Measurements from ENCODE around the gene CDC42.

Gene CDC42

DNA sequence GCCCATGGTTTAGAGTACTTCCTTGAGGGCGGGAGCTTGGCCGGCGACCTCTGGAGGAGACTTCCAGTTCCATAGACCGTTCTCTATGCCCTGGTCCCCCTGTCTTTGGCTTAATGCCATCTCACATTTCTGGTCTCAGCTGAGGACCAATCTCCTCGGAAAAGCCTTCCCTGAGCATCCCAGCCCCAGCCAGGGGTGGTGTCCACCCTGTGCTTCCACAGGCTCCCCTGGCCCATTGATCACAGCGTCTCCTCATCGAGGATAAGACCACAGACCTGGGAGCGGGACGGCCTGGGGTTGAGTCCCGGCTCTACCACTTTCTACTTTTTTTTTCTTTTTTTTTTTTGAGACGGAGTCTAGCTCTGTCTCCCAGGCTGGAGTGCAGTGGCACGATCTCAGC lies 75.9 kb downstream of the CDC42 start:
- Histone ChIP-seq H3K27me3 (ENCODE audit: insufficient read depth, low read length) (no peaks in the 10 kb centered on the region), H3K4me1 (ENCODE audit: control insufficient read depth, insufficient read depth, low read length, unreplicated experiment) (peaks cover 6% of the 10 kb centered on the region), H3K79me2 (ENCODE audit: control insufficient read depth, insufficient read depth, low read length, unreplicated experiment) (no peaks in the 10 kb centered on the region), H3K27ac (ENCODE audit: low read depth, low read length) (no peak overlapping the region), H2AFZ (ENCODE audit: low read length, unreplicated experiment) (no peak overlapping the region), H3K4me3 (ENCODE audit: low read depth, low read length) (no peak overlapping the region), H3K36me3 (ENCODE audit: insufficient read depth, low read length) (no peaks in the 10 kb centered on the region)

DNA sequence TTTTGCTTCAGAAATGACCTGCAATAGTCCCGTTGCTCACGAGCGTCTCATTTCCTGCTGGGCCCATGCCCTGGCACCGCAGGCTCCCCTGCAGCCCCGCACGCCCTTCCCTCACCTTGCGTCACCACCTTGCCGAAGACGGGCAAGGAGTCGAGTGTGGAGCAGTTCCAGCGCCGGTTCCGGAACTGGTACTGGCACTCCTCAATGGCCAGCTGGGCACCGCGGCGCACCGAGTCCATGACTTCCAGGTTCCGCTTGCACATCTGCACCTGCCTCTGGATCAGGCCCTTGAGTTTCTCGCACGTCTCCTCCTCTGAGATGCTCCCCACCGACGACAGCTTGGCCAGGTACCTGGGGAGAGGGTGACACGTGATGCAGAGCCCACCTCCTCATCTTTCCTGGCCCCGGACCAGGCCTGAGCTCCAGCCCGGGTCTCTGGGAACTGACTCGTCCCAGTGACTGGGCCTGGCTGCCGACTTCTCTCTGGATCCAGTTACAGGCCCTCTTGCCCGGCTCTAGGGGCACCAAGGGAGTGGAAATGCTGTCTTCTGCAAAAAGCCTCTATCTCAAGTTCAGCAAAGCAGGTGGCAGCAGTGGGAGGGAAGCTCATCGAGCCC lies 77.1 kb downstream of the CDC42 start:
- no peaks in the 10 kb centered on the region for H3K36me3 ChIP-seq (ENCODE audit: insufficient read depth, low read length)
- H3K27ac ChIP-seq (ENCODE audit: low read depth, low read length): no peak overlapping the region
- H3K79me2 ChIP-seq (ENCODE audit: control insufficient read depth, insufficient read depth, low read length, unreplicated experiment): no peaks in the 10 kb centered on the region
- peaks cover 6% of the 10 kb centered on the region for H3K4me1 ChIP-seq (ENCODE audit: control insufficient read depth, insufficient read depth, low read length, unreplicated experiment)
- no peak overlapping the region for H3K4me3 ChIP-seq (ENCODE audit: low read depth, low read length)
- H2AFZ ChIP-seq (ENCODE audit: low read length, unreplicated experiment): no peak overlapping the region
- H3K27me3 ChIP-seq (ENCODE audit: insufficient read depth, low read length): no peaks in the 10 kb centered on the region

DNA sequence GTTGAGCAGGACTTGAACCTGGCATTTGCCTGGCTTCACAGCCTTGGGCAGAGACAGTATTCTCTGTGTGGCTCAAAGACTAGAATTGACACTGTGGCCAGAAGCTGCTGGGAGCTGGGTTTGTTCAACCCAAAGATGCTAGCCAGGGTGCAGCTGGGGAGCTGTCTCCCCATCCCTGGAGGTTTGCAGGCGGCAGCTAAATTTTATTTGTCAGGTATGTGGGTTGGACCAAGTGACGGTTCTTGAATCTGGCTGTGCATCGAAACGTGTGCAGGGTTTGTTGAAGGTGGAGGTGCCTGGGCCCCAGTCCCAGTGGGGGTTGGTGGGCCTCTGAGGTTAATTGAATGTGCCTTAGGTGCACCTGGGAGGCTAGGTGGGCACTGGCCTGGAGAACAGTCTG lies 78.6 kb downstream of the CDC42 start:
- peaks cover 6% of the 10 kb centered on the region for H3K4me1 ChIP-seq (ENCODE audit: control insufficient read depth, insufficient read depth, low read length, unreplicated experiment)
- no peaks in the 10 kb centered on the region for H3K79me2 ChIP-seq (ENCODE audit: control insufficient read depth, insufficient read depth, low read length, unreplicated experiment)
- no peaks in the 10 kb centered on the region for H3K36me3 ChIP-seq (ENCODE audit: insufficient read depth, low read length)
- no peaks in the 10 kb centered on the region for H3K27me3 ChIP-seq (ENCODE audit: insufficient read depth, low read length)
- H3K27ac ChIP-seq (ENCODE audit: low read depth, low read length): no peak overlapping the region
- H2AFZ ChIP-seq (ENCODE audit: low read length, unreplicated experiment): no peak overlapping the region
- no peak overlapping the region for H3K4me3 ChIP-seq (ENCODE audit: low read depth, low read length)

DNA sequence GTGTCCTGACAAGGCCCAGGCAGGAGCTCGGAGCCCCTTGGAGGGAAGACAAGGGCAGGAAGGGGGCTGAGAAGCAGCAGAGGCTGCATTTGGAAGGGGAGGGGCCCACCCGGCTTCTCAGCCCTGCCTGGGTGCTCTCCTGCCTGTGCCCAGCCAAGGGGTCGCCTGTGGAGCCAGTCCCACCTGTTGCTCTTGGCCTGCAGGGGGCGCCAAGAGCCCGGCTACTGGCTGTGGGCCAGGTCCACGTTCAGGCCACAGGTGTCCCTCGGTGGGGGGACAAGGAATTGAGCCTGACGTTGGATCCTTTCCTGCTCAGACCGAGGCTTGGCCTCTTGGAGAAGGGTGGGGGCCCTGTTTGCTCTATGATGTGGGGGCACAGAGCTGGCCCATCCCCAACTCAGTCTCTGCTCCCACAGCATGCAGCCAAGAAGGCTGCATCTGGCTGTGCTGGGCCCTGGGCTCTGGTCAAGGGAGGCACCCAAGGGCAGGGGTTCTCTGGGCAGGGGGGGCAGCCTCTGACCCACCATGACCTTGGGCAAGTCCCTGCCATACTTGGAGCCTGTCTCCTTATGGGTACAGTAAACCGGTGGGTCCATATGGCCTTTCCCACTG lies 79.5 kb downstream of the CDC42 start:
- Histone ChIP-seq H3K36me3 (ENCODE audit: insufficient read depth, low read length) (no peaks in the 10 kb centered on the region), H2AFZ (ENCODE audit: low read length, unreplicated experiment) (no peak overlapping the region), H3K27me3 (ENCODE audit: insufficient read depth, low read length) (no peaks in the 10 kb centered on the region), H3K79me2 (ENCODE audit: control insufficient read depth, insufficient read depth, low read length, unreplicated experiment) (no peaks in the 10 kb centered on the region), H3K4me1 (ENCODE audit: control insufficient read depth, insufficient read depth, low read length, unreplicated experiment) (peaks cover 7% of the 10 kb centered on the region), H3K27ac (ENCODE audit: low read depth, low read length) (no peak overlapping the region), H3K4me3 (ENCODE audit: low read depth, low read length) (no peak overlapping the region)

DNA sequence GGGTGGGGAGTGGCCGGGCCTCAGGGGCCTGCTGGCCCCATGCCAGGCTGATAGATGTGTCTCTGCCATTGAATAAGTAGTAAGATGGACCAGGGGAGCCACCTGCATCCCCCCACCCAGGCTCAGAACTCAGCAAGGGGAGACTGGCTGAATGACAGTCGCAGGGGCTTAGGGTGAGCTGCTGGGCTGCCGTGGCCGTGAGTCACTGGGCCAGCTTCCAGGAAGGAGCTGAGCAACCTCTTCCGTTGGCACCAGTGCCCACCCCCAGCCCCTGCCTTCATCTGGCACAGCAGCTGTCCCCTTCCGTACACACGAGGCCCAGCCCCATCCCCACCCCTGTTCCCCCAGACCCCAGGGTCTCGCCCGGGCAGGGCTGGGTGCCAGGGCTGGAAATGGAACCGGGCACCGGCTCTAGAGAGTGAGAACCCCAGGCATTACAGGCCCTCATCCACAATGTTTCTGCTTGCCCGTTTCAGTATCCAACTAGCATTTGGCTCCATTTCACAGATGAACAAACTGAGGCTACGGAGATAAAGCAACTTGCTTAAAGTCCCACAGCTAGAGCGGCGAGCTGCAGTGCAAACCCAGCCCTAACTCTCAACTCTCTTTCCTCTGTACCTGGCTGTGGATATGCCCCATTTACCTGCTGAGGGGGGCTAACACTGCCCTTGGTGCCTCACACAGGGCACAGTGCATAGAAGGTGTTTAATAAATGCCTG lies 80.2 kb downstream of the CDC42 start:
- H3K36me3 ChIP-seq (ENCODE audit: insufficient read depth, low read length): no peaks in the 10 kb centered on the region
- peaks cover 10% of the 10 kb centered on the region for H3K4me1 ChIP-seq (ENCODE audit: control insufficient read depth, insufficient read depth, low read length, unreplicated experiment)
- no peak overlapping the region for H2AFZ ChIP-seq (ENCODE audit: low read length, unreplicated experiment)
- no peak overlapping the region for H3K4me3 ChIP-seq (ENCODE audit: low read depth, low read length)
- no peak overlapping the region for H3K27ac ChIP-seq (ENCODE audit: low read depth, low read length)
- no peaks in the 10 kb centered on the region for H3K79me2 ChIP-seq (ENCODE audit: control insufficient read depth, insufficient read depth, low read length, unreplicated experiment)
- no peaks in the 10 kb centered on the region for H3K27me3 ChIP-seq (ENCODE audit: insufficient read depth, low read length)

DNA sequence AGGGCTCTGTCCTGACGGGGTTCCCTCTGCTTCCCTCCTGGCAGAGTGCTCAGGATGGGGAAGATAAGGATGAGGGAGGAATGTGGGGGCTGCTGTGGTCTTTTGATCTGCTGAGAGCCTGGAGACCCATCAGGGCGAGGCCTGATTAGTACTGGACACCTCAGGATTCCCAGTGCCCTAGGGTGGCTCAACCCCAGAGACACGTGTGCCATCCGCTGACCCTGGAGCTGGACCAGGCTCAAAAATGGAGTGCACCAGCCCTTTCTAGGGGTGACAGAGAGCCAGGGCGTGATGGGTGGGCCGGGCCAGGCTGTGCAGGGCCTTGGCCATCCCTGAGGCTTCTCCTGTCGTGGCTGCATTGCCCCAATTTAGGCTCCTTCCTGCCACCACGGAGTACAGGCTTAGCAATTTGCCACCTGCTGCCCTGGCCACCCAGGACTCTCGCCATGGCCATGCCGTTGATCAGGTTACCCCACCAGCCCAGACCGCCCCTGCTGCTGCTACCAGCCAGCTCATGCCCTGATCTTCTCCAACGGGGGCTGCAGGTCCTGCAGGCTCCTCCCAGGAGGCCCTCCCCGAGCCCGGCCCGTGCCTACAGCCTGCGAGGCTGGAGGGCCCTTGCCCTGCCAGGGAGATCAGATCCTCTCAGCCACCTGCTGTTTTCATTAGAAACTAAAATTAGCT lies 80.9 kb downstream of the CDC42 start:
- Histone ChIP-seq H3K4me3 (ENCODE audit: low read depth, low read length) (no peak overlapping the region), H3K27me3 (ENCODE audit: insufficient read depth, low read length) (no peaks in the 10 kb centered on the region), H3K4me1 (ENCODE audit: control insufficient read depth, insufficient read depth, low read length, unreplicated experiment) (peaks cover 10% of the 10 kb centered on the region), H3K79me2 (ENCODE audit: control insufficient read depth, insufficient read depth, low read length, unreplicated experiment) (no peaks in the 10 kb centered on the region), H2AFZ (ENCODE audit: low read length, unreplicated experiment) (no peak overlapping the region), H3K36me3 (ENCODE audit: insufficient read depth, low read length) (no peaks in the 10 kb centered on the region), H3K27ac (ENCODE audit: low read depth, low read length) (no peak overlapping the region)

DNA sequence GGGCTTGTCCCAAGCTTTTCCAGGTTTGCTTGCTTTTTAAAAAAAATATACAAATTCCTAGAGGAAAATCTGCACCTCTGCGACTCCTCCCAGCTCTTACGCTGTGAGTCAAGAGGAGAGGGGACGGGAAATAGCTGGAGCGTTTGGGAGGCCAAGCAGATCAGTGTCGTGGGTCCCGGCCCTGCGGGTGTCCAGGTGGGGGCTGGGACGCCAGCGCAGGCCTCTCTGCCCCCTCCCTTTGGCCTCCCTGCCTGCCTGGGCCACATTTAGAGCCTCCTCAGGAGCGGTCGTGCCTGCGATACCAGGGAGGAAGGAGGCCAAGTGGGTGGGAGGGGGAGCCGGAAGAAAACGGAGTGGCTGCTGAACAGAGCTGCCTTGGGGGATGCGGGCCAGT lies 81.4 kb downstream of the CDC42 start:
- Histone ChIP-seq H3K27me3 (ENCODE audit: insufficient read depth, low read length) (no peaks in the 10 kb centered on the region), H3K4me1 (ENCODE audit: control insufficient read depth, insufficient read depth, low read length, unreplicated experiment) (peaks cover 10% of the 10 kb centered on the region), H3K79me2 (ENCODE audit: control insufficient read depth, insufficient read depth, low read length, unreplicated experiment) (no peaks in the 10 kb centered on the region), H3K36me3 (ENCODE audit: insufficient read depth, low read length) (no peaks in the 10 kb centered on the region), H2AFZ (ENCODE audit: low read length, unreplicated experiment) (no peak overlapping the region), H3K4me3 (ENCODE audit: low read depth, low read length) (no peak overlapping the region), H3K27ac (ENCODE audit: low read depth, low read length) (no peak overlapping the region)

DNA sequence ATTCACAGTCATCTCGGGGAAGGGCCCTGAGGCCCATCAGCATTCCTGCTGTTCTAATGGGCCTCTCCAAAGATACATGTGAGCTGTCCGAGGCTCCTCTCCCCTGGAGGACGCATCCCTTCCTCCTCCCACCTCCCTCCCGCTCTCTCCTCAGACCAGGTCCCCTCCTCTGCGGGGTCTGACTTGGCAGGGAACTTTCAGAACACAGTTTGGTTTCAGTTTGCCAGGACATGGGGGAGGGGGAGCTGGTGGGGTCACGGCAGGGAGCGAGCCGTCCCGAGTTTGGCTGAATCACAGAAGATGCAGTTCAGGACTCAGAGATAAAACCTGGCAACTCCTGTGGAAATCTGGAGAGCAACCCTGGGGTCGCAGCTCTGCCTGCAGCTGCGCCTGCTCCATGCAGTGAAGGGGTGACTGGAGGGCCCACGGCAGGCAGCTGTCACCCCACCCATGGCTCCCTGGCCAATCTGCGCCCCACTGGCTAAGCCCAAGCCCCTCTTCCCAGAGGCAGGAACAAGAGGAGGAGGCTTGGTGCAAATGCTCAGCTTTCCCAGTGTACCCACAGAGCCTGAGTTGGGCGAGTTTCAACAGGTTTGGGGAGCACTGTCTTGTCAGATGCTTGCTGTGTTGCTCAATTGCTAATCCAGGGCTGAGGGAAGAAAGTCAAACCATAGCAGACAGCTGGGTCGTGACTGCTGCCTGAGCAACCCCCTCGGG lies 84.7 kb downstream of the CDC42 start:
- Histone ChIP-seq H2AFZ (ENCODE audit: low read length, unreplicated experiment) (no peak overlapping the region), H3K79me2 (ENCODE audit: control insufficient read depth, insufficient read depth, low read length, unreplicated experiment) (no peaks in the 10 kb centered on the region), H3K27ac (ENCODE audit: low read depth, low read length) (no peak overlapping the region), H3K27me3 (ENCODE audit: insufficient read depth, low read length) (peaks cover 25% of the 10 kb centered on the region), H3K36me3 (ENCODE audit: insufficient read depth, low read length) (no peaks in the 10 kb centered on the region), H3K4me1 (ENCODE audit: control insufficient read depth, insufficient read depth, low read length, unreplicated experiment) (peaks cover 8% of the 10 kb centered on the region), H3K4me3 (ENCODE audit: low read depth, low read length) (no peak overlapping the region)

DNA sequence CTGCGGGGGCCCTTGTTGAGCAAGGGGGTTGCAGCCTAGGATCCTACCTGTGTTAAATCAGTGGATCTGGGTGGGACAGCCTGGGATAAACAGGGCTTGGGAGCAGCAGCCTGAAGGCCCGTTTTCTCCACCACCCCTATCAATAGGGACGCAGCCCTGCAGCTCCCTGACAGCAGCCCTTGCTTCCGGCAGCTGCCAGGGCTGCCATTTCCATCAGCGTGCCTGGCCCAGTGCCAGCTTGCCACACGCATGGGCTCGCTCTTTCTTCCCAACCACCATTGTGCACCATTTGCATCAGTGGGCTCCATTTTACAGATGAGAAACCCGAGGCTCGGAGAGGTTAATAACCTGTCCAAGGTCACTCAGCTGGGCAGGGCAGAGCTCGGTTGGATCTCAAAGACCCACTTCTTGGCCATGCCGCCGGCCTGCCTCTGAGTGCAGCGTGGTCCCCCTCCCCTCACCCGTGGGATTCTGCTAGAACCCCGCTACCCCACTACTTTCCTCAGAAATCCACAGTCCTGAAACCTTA lies 86.6 kb downstream of the CDC42 start:
- Histone ChIP-seq H3K36me3 (ENCODE audit: insufficient read depth, low read length) (no peaks in the 10 kb centered on the region), H3K27me3 (ENCODE audit: insufficient read depth, low read length) (peaks cover 36% of the 10 kb centered on the region), H3K4me1 (ENCODE audit: control insufficient read depth, insufficient read depth, low read length, unreplicated experiment) (peaks cover 4% of the 10 kb centered on the region)

DNA sequence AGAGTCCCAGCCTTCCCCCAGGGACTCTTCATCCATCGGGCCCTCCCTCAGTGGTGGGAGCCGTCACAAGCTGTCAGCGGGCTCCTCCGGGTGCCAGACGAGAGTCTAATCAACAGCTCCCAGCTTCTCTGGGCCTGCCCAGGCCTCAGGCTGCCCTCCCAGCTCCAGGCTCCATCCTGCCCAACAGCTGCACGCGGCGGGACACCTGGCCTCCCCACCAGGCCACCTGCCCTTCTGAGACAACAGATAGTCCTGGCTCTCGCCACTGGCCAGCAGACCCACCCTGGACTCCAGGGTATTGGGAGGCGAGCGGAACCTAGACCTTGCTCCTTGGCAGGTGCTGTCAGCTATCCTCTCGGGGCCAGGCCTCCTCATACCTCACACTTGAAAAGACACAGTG lies 87.3 kb downstream of the CDC42 start:
- H2AFZ ChIP-seq (ENCODE audit: low read length, unreplicated experiment): no peak overlapping the region
- H3K36me3 ChIP-seq (ENCODE audit: insufficient read depth, low read length): no peaks in the 10 kb centered on the region
- H3K27me3 ChIP-seq (ENCODE audit: insufficient read depth, low read length): peaks cover 42% of the 10 kb centered on the region
- H3K4me3 ChIP-seq (ENCODE audit: low read depth, low read length): no peak overlapping the region
- no peak overlapping the region for H3K27ac ChIP-seq (ENCODE audit: low read depth, low read length)
- H3K79me2 ChIP-seq (ENCODE audit: control insufficient read depth, insufficient read depth, low read length, unreplicated experiment): no peaks in the 10 kb centered on the region
- H3K4me1 ChIP-seq (ENCODE audit: control insufficient read depth, insufficient read depth, low read length, unreplicated experiment): peaks cover 4% of the 10 kb centered on the region

More for the DNA sequence above, 86.6 kb downstream of the CDC42 start:
- H3K27ac ChIP-seq (ENCODE audit: low read depth, low read length): no peak overlapping the region
- H2AFZ ChIP-seq (ENCODE audit: low read length, unreplicated experiment): no peak overlapping the region
- no peaks in the 10 kb centered on the region for H3K79me2 ChIP-seq (ENCODE audit: control insufficient read depth, insufficient read depth, low read length, unreplicated experiment)
- H3K4me3 ChIP-seq (ENCODE audit: low read depth, low read length): no peak overlapping the region
